ENCODE results near the gene SYF2.

SYF2 gene

DNA sequence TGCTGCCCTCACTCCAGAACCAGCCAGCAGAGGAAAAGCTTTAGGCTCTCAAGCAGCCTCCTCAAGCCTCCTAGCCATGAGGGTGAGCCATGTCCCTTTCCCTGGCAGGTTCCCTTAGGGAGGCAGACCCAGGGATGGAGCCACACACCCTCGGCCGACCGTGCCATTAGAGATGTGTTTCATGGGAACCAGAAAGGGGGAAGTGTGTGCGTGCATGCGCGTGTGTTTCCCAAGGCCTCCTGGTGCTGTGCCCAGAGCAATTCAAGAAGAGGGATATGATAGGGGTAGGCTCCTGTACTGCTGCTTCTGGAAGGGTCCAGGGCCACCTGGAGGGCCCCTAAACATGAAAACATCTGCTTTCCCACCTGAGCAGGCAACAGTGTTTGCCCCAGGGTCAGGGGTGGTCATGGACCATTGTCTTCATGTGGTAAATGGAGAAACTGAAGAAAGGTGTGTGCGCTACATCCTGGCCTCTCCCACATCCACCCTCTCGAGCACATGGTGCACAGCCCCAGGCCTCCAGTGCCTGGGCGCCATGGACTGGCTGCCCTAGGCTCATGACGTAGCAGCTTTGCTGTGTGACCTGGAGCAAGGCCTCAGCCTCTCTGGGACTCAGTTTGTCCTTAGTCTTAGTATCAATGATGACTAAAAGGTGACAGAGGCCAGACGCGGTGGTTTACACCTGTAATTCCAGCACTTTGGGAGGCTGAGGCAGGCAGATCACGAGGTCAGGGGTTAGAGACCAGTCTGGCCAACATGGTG is 48.1 kb downstream of the SYF2 start:
- no peak for DNase-seq (ENCODE audit: low read depth in 3 of 3)

DNA sequence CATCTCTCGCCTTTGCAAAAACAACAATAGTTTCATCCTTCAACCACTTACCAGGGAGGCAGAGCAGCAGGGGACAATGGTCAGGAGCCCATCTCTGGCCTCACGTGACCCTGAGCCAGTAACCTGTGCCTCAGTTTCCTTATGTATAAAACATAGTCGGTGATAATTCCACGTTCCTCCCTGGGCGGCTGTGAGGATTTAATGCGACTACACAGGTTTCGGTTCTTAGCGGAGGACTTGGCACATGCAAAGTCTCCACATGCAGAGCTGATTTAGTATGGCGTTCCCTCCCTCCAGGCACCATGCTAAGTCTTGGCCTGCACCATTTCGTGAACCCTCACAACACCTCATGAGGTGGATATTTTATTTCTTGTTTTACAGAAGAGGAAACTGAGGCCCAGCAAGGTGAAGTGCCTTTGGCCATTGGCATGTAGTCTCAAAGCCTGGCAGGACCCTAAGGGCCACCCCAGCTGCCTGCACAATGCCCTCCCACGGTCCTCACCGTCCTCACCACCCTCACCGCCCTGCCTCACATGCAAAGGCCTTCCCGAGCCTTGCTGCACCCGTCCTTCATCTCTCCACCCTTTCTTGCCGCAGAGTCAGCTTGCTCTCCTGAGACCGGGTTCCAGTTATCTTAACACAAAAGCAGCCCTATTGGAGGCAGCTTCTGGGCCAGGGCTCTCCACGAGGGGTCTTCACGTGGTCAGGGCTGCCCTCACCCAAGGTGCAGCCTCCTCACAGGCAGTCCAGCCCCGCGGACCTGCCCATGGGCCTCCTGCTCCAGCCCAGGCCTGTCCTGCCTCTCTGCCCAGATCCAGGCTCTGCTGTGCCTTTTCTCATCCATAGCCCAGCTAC is 48.9 kb downstream of the SYF2 start:
- no peak for DNase-seq (ENCODE audit: low read depth in 3 of 3)

DNA sequence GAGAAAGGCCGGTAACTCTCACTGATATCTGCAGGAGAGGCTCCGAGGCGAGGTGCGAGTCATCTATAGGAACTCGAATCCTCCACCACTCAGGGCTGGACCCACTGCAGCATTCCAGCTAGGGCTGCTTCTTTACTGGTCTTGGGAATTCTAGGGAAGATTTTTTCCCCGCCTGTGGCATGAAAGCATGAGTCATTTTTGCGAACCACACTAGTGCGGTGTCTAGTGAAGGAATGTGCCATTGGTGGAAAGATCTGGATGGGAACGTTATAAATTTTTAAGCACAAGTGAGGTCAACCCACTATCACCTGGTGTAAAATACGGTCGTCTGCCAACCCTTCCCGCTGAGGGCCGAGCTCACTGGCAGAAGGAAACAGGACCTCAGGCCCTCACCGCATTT is 49.7 kb downstream of the SYF2 start:
- DNase-seq (ENCODE audit: low read depth in 3 of 3), result no peak

DNA sequence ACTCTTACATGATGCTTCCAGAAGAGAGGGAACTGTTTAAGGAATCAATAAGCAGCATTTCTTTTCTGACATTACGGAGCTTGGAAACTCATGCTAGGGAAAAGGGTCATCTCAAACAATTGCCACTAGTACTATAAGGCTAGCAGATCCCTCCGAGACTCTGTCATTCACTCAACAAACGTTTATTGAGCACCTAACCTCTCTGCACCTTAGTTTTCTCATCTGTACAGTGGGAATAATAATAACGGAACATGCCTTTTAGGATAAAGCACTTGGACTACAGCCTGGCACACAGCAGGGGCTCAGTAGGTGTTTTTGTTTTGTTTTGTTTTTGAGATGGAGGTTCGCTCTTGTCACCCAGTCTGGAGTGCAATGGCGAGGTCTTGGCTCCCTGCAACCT is 51.3 kb downstream of the SYF2 start:
- no peak for DNase-seq (ENCODE audit: low read depth in 3 of 3)

DNA sequence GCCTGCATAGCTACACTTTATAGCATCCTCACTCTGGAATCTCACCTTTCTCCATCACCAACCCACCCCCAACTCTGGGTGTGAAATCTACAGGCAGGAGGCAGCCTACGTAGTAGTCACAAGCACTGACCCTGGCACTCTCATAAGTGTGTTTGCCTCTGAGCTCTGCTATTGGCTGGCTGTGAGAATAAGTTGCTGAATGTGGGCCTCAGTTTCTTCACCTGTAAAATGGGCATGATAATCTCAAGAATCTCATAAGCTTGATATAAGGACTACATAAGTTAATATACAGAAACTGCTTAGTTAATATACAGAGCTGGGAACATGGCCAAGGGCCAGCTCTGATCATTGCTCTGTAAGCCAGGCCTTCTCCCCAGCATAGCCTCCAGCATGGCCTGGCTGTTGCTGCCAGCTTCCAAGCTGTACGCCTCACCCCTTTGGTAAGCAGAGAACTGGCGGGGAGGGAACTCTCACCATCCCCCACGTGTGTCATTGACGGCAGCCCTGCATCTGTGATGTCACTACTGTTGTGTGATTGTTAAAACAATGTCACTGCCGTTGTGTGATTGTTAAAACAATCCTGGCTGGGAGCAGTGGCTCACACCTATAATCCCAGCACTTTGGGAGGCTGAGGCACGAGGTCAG is 53.3 kb downstream of the SYF2 start:
- DNase-seq (ENCODE audit: low read depth in 3 of 3), result no peak

DNA sequence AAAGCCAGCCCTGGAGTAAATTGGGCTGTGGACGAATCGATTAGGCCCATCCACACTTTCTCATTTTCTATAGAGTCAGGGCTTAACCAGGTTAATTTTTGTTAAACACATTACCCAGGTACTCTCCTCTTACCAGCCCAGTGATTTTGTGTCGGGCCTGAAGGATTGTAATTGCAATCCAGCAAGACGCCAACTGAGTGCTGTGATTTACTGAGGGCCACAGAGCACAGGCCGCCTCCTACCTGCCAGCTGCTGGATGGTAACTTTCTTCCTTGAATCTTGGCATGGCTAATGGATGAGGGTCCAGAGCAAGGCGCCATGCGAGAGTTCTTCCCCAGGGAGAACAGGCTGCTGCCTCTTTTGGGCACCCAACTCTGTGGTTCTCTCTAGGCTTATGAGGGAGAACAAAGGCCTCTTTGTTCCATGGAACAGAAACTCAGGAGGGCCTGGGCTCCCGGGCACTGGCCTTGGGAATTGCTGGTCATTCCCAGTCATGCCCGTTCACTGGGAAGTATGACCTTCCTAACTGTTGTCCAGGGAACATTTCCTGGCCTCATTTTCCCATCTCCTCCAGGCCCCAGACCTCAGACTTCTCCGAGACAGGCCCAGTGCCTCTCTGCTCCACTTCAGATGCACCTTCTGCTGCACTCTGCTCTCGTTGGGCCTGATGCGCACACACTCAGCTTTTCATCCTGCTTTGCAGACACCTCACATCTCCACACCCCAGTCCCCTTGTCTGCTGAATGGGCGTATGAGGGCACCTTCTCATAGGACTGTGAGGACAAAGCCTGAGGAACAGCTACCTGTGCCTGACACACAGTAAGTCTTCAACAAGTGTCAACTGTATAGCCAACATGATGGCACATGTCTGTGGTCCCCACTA is 57.3 kb downstream of the SYF2 start:
- DNase-seq (ENCODE audit: low read depth in 3 of 3), result no peak

DNA sequence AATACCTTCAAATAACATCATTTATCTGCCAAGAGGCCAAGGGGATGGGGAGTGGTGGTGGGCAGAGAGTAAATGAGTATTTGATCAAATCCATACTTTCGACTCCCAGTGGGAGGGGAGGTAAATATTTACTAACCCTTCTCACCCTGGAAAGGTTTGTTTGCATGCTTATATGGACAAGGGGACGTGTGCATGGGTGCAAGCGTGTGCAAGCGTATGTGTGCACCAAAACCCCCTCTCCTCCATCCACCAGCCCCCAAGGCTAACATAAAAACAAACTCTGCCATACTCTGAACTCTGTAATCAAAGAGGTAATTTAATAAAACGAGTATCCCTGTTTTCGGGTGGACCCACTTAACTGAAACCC is 58.0 kb downstream of the SYF2 start:
- DNase-seq (ENCODE audit: low read depth in 3 of 3), result no peak

DNA sequence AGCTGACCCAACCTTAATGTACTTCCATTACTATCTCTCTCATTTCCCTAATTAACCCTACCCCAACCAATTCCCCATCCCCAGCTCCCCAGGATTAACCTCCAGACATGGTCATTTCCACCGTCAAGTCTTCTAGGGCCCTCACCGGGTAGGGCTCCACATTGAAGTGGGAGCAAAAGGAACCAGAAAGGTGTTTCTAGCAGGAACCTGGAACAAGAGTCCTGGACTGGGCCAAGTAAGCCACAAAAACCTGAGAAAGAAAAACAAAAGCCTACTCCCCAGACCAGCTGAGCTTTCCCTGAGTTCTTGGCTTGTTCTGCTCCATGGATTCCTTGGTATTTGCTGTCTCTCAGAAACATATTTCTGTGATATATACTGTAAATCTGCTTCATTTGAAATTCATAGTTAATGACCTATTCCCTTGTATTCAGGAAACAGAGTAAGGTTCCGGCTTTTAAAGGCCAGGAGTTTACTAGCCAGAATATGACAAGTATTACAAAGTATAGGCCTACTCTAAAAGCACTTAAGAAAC is 58.4 kb downstream of the SYF2 start:
- no peak for DNase-seq (ENCODE audit: low read depth in 3 of 3)

Measured in stimulated activated CD4-positive, alpha-beta T cell treated with anti-CD3 and anti-CD28 coated beads, TNF-alpha, amount 100 ng/mL, for 48 hours (primary cell).